IMR-90 (cell line): ENCODE results near the gene CDH12. TPM values are rescaled to one million over a fixed set of nuclear protein-coding genes. Genes with fewer than 3 reads are reported as not detected.

Experiments
- ATAC-seq: fragments of 200-7000 bp; cut with Tn5 transposase; 2 replicates; pipeline ENCODE4 v1.9.1; 2020; ENCODE audit warnings: low read depth, mild to moderate bottlenecking, moderate library complexity
- BruUV-seq: library from RNA; stranded (reverse); fragments of 400-500 nt; replicated peaks from 2 replicates; lab custom pipeline; 2021; lab: Mats Ljungman, UMichigan
- CTCF ChIA-PET: fragments of 300-600 bp; formaldehyde crosslinking; extraction: SDS; loops from one replicate; lab custom pipeline; 2021; ENCODE audit warnings: antibody characterized with exemption; lab: Yijun Ruan, JAX
- POLR2A ChIA-PET: fragments of 300-600 bp; sonication (Branson Sonifier 250); formaldehyde crosslinking; loops from one replicate; lab custom pipeline; 2022; ENCODE audit warnings: antibody characterized with exemption; ENCODE audit not compliant: unreplicated experiment; lab: Charles Lee
- DNase-seq: peaks from one replicate; pipeline ENCODE4 v3.0.0; 2013
- H2AFZ ChIP-seq: replicated peaks from 2 replicates; pipeline ENCODE3; 2013; ENCODE audit warnings: low read length, mild to moderate bottlenecking; ENCODE audit not compliant: poor library complexity
- H2AK5ac ChIP-seq: 2 replicates; pipeline ENCODE4 v1.6.1; 2013; ENCODE audit warnings: low read depth, low read length, inconsistent platforms
- H2AK9ac ChIP-seq: replicated peaks from 2 replicates; pipeline ENCODE3; 2013; ENCODE audit warnings: mild to moderate bottlenecking, low read depth, low read length, moderate library complexity; ENCODE audit not compliant: poor library complexity
- H2BK120ac ChIP-seq: 2 replicates; pipeline ENCODE4 v1.6.1; 2013; ENCODE audit warnings: low read depth, low read length, inconsistent platforms
- H2BK15ac ChIP-seq: 3 replicates; pipeline ENCODE4 v1.6.1; 2013; ENCODE audit warnings: low read depth, low read length, inconsistent platforms
- H2BK20ac ChIP-seq: 2 replicates; pipeline ENCODE4 v1.6.1; 2013; ENCODE audit warnings: low read depth, mild to moderate bottlenecking, inconsistent platforms, low read length, moderate library complexity
- H2BK5ac ChIP-seq: 2 replicates; pipeline ENCODE4 v1.6.1; 2013; ENCODE audit warnings: mild to moderate bottlenecking, low read depth, low read length, inconsistent platforms; ENCODE audit not compliant: poor library complexity, severe bottlenecking
- H3K14ac ChIP-seq: replicated peaks from 2 replicates; pipeline ENCODE4 v1.6.1; 2013; ENCODE audit warnings: low read depth, low read length, inconsistent platforms
- H3K18ac ChIP-seq: 2 replicates; pipeline ENCODE4 v1.6.1; 2013; ENCODE audit warnings: low read depth, low read length, control low read depth
- H3K23ac ChIP-seq: 2 replicates; pipeline ENCODE4 v1.6.1; 2013; ENCODE audit warnings: low read depth, low read length, inconsistent platforms
- H3K27ac ChIP-seq: 2 replicates; pipeline ENCODE4 v1.5.1; 2013; ENCODE audit warnings: mild to moderate bottlenecking, control low read depth, low read length; ENCODE audit not compliant: insufficient read depth
- H3K27me3 ChIP-seq: 2 replicates; pipeline ENCODE4 v1.6.1; 2013; ENCODE audit warnings: low read length; ENCODE audit not compliant: control insufficient read depth, insufficient read depth
- H3K36me3 ChIP-seq: 2 replicates; pipeline ENCODE4 v1.6.1; 2013; ENCODE audit warnings: low read length, mixed read lengths; ENCODE audit not compliant: control insufficient read depth, insufficient read depth
- H3K4ac ChIP-seq: 2 replicates; pipeline ENCODE4 v1.6.1; 2013; ENCODE audit warnings: low read depth, low read length, inconsistent platforms
- H3K4me1 ChIP-seq: 2 replicates; pipeline ENCODE4 v1.6.1; 2013; ENCODE audit warnings: low read length, mixed read lengths; ENCODE audit not compliant: control insufficient read depth, insufficient read depth
- H3K4me2 ChIP-seq: 2 replicates; pipeline ENCODE4 v1.6.1; 2013; ENCODE audit warnings: low read depth, mild to moderate bottlenecking, control low read depth, low read length, moderate library complexity
- H3K4me3 ChIP-seq: 2 replicates; pipeline ENCODE4 v1.5.1; 2013; ENCODE audit warnings: low read depth, mild to moderate bottlenecking, control low read depth, low read length, moderate library complexity; ENCODE audit not compliant: insufficient read depth
- H3K56ac ChIP-seq: 2 replicates; pipeline ENCODE4 v1.6.1; 2013; ENCODE audit warnings: low read length, inconsistent platforms; ENCODE audit not compliant: insufficient read depth; ENCODE audit errors: extremely low read depth
- H3K79me1 ChIP-seq, 2 experiments: 2 replicates each; pipeline ENCODE4 v1.6.1; 2013; ENCODE audit warnings: low read length in 2 of 2, inconsistent platforms in 1 of 2, low read depth in 1 of 2
- H3K9ac ChIP-seq: 2 replicates; pipeline ENCODE4 v1.6.1; 2013; ENCODE audit warnings: low read depth, low read length, control low read depth
- H3K9me1 ChIP-seq: 2 replicates; pipeline ENCODE4 v1.6.1; 2013; ENCODE audit warnings: low read length, inconsistent platforms; ENCODE audit not compliant: insufficient read depth
- H3K9me3 ChIP-seq: 2 replicates; pipeline ENCODE4 v1.6.1; 2013; ENCODE audit warnings: low read length; ENCODE audit not compliant: control insufficient read depth, insufficient read depth
- H4K20me1 ChIP-seq: 2 replicates; pipeline ENCODE4 v1.6.1; 2013; ENCODE audit warnings: low read length, inconsistent platforms; ENCODE audit not compliant: insufficient read depth
- H4K5ac ChIP-seq: 2 replicates; pipeline ENCODE4 v1.6.1; 2013; ENCODE audit warnings: mild to moderate bottlenecking, low read depth, low read length, control low read depth
- H4K8ac ChIP-seq, 2 experiments: 2 replicates each; pipeline ENCODE4 v1.6.1; 2013; ENCODE audit warnings: low read depth in 2 of 2, low read length in 2 of 2, control low read depth in 1 of 2, inconsistent platforms in 1 of 2
- H4K91ac ChIP-seq: 2 replicates; pipeline ENCODE4 v1.6.1; 2013; ENCODE audit warnings: low read depth, low read length, inconsistent platforms; ENCODE audit not compliant: insufficient read depth
- CEBPB ChIP-seq: IDR thresholded peaks from 2 replicates; pipeline ENCODE4 v1.6.1; 2012; ENCODE audit warnings: low read depth, low read length, improper control_type of control experiment
- NFE2L2 ChIP-seq: fragments of 150-350 bp; IDR thresholded peaks from 2 replicates; pipeline ENCODE4 v1.6.1; 2016; ENCODE audit warnings: low read depth, mild to moderate bottlenecking, low read length
- POLR2A ChIP-seq: IDR thresholded peaks from 2 replicates; pipeline ENCODE4 v1.6.1; 2012; ENCODE audit warnings: mild to moderate bottlenecking, low read depth, low read length
- SMC3 ChIP-seq: fragments of 150-350 bp; IDR thresholded peaks from 2 replicates; pipeline ENCODE4 v1.6.1; 2016; ENCODE audit warnings: low read depth, mild to moderate bottlenecking, antibody characterized with exemption, low read length, moderate library complexity
- WGBS, 2 experiments: methylation state at CpG; one replicate each; pipeline versions ENCODE4 v1.1.5 to v1.1.7; 2013; ENCODE audit warnings: missing lambda C conversion rate in 2 of 2; ENCODE audit not compliant: insufficient read length in 1 of 2; ENCODE audit errors: extremely low coverage in 2 of 2; 5-methylcytosine and 5-hydroxymethylcytosine counted together
- dilution Hi-C: fragments of 300-500 bp; cut with HindIII; formaldehyde crosslinking; loops from one replicate; pipeline ENCODE4 v1.14.3; 2018; ENCODE audit warnings: low sequenced_read_pairs; ENCODE audit not compliant: unreplicated experiment
- in situ Hi-C: fragments of 300-500 bp; cut with MboI; formaldehyde crosslinking; loops from 3 replicates; pipeline ENCODE4 v1.14.3; 2019; ENCODE audit warnings: low sequenced_read_pairs, inconsistent platforms, mixed read lengths
- intact Hi-C: fragments of 100-400 bp; cut with micrococcal nuclease; formaldehyde crosslinking; loops from 2 replicates; pipeline ENCODE4 v1.10.0; 2022
- polyA plus RNA-seq, 3 experiments: library from polyadenylated mRNA; depleted of rRNA; stranded (reverse); fragments of >200 nt; gene quantifications; 2 replicates each; pipeline ENCODE4 v1.2.3, GENCODE V29; 2012; ENCODE audit warnings: low replicate concordance in 1 of 3
- total RNA-seq: library from RNA; depleted of rRNA; stranded (reverse); fragments of >200 nt; gene quantifications from 2 replicates; pipeline ENCODE4 v1.2.3, GENCODE V29; 2012

CDH12 gene
- total and polyA plus RNA-seq, 2 of the 4 experiments (the other 2 are of a cell fraction) = not detected

DNA sequence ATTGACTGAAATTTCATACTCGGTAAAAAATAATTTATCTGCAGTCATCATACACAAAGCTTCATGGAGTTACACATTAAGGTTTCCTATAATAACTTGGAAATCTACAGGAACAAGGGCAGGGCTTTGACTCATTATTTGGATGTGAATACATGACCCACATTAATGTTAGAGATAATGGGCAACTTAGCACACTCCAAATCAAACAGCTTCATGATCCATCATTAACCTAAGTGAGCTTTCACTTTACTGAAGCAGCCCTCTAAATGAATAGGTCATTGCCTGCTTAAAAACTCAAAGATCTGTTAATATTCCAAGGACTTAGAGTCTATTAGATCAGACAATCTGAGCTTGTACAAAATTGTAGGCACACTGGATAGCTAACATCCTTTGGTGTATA lies 9.0 kb downstream of the CDH12 start:
- Histone ChIP-seq H4K8ac (no peak overlapping the region), H3K4me3 (no peak overlapping the region), H2AK5ac (no peak overlapping the region), H3K4ac (no peak overlapping the region), H3K9me1 (no peaks in the 10 kb centered on the region), H2BK15ac (no peak overlapping the region), H4K5ac (no peak overlapping the region), H2BK120ac (no peak overlapping the region), H3K9me3 (no peaks in the 10 kb centered on the region), H3K23ac (no peak overlapping the region), H4K20me1 (no peaks in the 10 kb centered on the region), H2AK9ac (no peak overlapping the region), H3K27ac (no peak overlapping the region), H2BK20ac (no peak overlapping the region), H3K56ac (no peak overlapping the region), H3K9ac (no peak overlapping the region), H3K4me2 (no peak overlapping the region), H4K91ac (no peak overlapping the region), H3K14ac (no peak overlapping the region), H3K18ac (no peak overlapping the region), H3K27me3 (no peaks in the 10 kb centered on the region), H2AFZ (no peak overlapping the region), H3K79me1 (no peaks in the 10 kb centered on the region), H2BK5ac (no peak overlapping the region), H3K36me3 (no peaks in the 10 kb centered on the region), H3K4me1 (no peaks in the 10 kb centered on the region)
- WGBS, 2 experiments = no CpG with 5 or more reads among the region's 1 CpG
- CTCF ChIA-PET = no interaction called here
- ATAC-seq (no peak), DNase-seq (no peak)
- TF ChIP-seq NFE2L2 = no peak
- TF ChIP-seq POLR2A = no peak
- no peak for TF ChIP-seq SMC3
- TF ChIP-seq CEBPB = no peak
- intact Hi-C loops (no loop called here), dilution Hi-C loops (no loop called here), in situ Hi-C loops (no loop called here)
- POLR2A ChIA-PET = no interaction called here
- BruUV-seq = no TSS peak
